Lower leg skin (tissue), 3 donors: ENCODE data around the gene DAAM1.

Experiments used
- POLR2A ChIP-seq, 2 donors: fragments of 450-650 bp; IDR thresholded peaks; one replicate each; pipeline ENCODE4 v1.6.1; 2016 to 2017; ENCODE audit warnings: antibody characterized with exemption in 2 of 2, mild to moderate bottlenecking in 1 of 2, moderate library complexity in 1 of 2
- TF ChIP-seq, protein P1 (sequence below), 3 donors: fragments of 450-650 bp; IDR thresholded peaks; one replicate each; pipeline ENCODE4 v1.5.1; 2016; ENCODE audit warnings: antibody characterized with exemption in 3 of 3, mild to moderate bottlenecking in 3 of 3, moderate library complexity in 2 of 3

DNA sequence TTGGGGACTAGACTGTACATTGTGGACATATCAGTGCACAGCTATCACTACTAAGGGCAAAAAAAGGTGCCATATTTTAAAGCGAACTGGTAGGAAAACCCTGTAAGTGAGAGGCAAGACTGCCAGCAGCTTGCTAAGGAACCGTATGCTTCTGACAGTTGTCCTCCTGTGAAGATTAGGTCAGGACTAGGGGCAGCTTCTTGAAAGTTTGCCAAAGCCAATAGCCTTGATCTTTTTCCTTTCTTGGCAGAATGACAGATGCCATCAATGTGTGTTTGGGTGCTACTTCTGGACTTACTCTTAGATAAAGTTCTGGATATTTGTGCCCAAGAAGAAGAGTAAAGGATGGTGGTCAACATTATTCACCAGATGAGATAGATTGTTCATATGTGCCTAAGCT is 7.4 kb downstream of the DAAM1 start:
- TF ChIP-seq, protein P1, sequence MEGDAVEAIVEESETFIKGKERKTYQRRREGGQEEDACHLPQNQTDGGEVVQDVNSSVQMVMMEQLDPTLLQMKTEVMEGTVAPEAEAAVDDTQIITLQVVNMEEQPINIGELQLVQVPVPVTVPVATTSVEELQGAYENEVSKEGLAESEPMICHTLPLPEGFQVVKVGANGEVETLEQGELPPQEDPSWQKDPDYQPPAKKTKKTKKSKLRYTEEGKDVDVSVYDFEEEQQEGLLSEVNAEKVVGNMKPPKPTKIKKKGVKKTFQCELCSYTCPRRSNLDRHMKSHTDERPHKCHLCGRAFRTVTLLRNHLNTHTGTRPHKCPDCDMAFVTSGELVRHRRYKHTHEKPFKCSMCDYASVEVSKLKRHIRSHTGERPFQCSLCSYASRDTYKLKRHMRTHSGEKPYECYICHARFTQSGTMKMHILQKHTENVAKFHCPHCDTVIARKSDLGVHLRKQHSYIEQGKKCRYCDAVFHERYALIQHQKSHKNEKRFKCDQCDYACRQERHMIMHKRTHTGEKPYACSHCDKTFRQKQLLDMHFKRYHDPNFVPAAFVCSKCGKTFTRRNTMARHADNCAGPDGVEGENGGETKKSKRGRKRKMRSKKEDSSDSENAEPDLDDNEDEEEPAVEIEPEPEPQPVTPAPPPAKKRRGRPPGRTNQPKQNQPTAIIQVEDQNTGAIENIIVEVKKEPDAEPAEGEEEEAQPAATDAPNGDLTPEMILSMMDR (IDR thresholded peaks at IDR 0.05): no peak
- no peak for TF ChIP-seq POLR2A (IDR thresholded peaks at IDR 0.05)
